IMR-90 (cell line): Measurements from ENCODE around the gene UTP3. TPM values are rescaled to one million over a fixed set of nuclear protein-coding genes. Genes with fewer than 3 reads are reported as not detected.

Experiments used
- ATAC-seq: fragments of 200-7000 bp; cut with Tn5 transposase; 2 replicates; pipeline ENCODE4 v1.9.1; 2020; ENCODE audit warnings: low read depth, mild to moderate bottlenecking, moderate library complexity
- BruUV-seq: library from RNA; stranded (reverse); fragments of 400-500 nt; replicated peaks from 2 replicates; lab custom pipeline; 2021; lab: Mats Ljungman, UMichigan
- CTCF ChIA-PET: fragments of 300-600 bp; formaldehyde crosslinking; extraction: SDS; loops from one replicate; lab custom pipeline; 2021; ENCODE audit warnings: antibody characterized with exemption; lab: Yijun Ruan, JAX
- POLR2A ChIA-PET: fragments of 300-600 bp; sonication (Branson Sonifier 250); formaldehyde crosslinking; loops from one replicate; lab custom pipeline; 2022; ENCODE audit warnings: antibody characterized with exemption; ENCODE audit not compliant: unreplicated experiment; lab: Charles Lee
- DNase-seq: peaks from one replicate; pipeline ENCODE4 v3.0.0; 2013
- H2AFZ ChIP-seq: replicated peaks from 2 replicates; pipeline ENCODE3; 2013; ENCODE audit warnings: low read length, mild to moderate bottlenecking; ENCODE audit not compliant: poor library complexity
- H2AK5ac ChIP-seq: 2 replicates; pipeline ENCODE4 v1.6.1; 2013; ENCODE audit warnings: low read depth, low read length, inconsistent platforms
- H2AK9ac ChIP-seq: replicated peaks from 2 replicates; pipeline ENCODE3; 2013; ENCODE audit warnings: mild to moderate bottlenecking, low read depth, low read length, moderate library complexity; ENCODE audit not compliant: poor library complexity
- H2BK120ac ChIP-seq: 2 replicates; pipeline ENCODE4 v1.6.1; 2013; ENCODE audit warnings: low read depth, low read length, inconsistent platforms
- H2BK15ac ChIP-seq: 3 replicates; pipeline ENCODE4 v1.6.1; 2013; ENCODE audit warnings: low read depth, low read length, inconsistent platforms
- H2BK20ac ChIP-seq: 2 replicates; pipeline ENCODE4 v1.6.1; 2013; ENCODE audit warnings: low read depth, mild to moderate bottlenecking, inconsistent platforms, low read length, moderate library complexity
- H2BK5ac ChIP-seq: 2 replicates; pipeline ENCODE4 v1.6.1; 2013; ENCODE audit warnings: mild to moderate bottlenecking, low read depth, low read length, inconsistent platforms; ENCODE audit not compliant: poor library complexity, severe bottlenecking
- H3K14ac ChIP-seq: replicated peaks from 2 replicates; pipeline ENCODE4 v1.6.1; 2013; ENCODE audit warnings: low read depth, low read length, inconsistent platforms
- H3K18ac ChIP-seq: 2 replicates; pipeline ENCODE4 v1.6.1; 2013; ENCODE audit warnings: low read depth, low read length, control low read depth
- H3K23ac ChIP-seq: 2 replicates; pipeline ENCODE4 v1.6.1; 2013; ENCODE audit warnings: low read depth, low read length, inconsistent platforms
- H3K27ac ChIP-seq: 2 replicates; pipeline ENCODE4 v1.5.1; 2013; ENCODE audit warnings: mild to moderate bottlenecking, control low read depth, low read length; ENCODE audit not compliant: insufficient read depth
- H3K27me3 ChIP-seq: 2 replicates; pipeline ENCODE4 v1.6.1; 2013; ENCODE audit warnings: low read length; ENCODE audit not compliant: control insufficient read depth, insufficient read depth
- H3K36me3 ChIP-seq: 2 replicates; pipeline ENCODE4 v1.6.1; 2013; ENCODE audit warnings: low read length, mixed read lengths; ENCODE audit not compliant: control insufficient read depth, insufficient read depth
- H3K4ac ChIP-seq: 2 replicates; pipeline ENCODE4 v1.6.1; 2013; ENCODE audit warnings: low read depth, low read length, inconsistent platforms
- H3K4me1 ChIP-seq: 2 replicates; pipeline ENCODE4 v1.6.1; 2013; ENCODE audit warnings: low read length, mixed read lengths; ENCODE audit not compliant: control insufficient read depth, insufficient read depth
- H3K4me2 ChIP-seq: 2 replicates; pipeline ENCODE4 v1.6.1; 2013; ENCODE audit warnings: low read depth, mild to moderate bottlenecking, control low read depth, low read length, moderate library complexity
- H3K4me3 ChIP-seq: 2 replicates; pipeline ENCODE4 v1.5.1; 2013; ENCODE audit warnings: low read depth, mild to moderate bottlenecking, control low read depth, low read length, moderate library complexity; ENCODE audit not compliant: insufficient read depth
- H3K56ac ChIP-seq: 2 replicates; pipeline ENCODE4 v1.6.1; 2013; ENCODE audit warnings: low read length, inconsistent platforms; ENCODE audit not compliant: insufficient read depth; ENCODE audit errors: extremely low read depth
- H3K79me1 ChIP-seq, 2 experiments: 2 replicates each; pipeline ENCODE4 v1.6.1; 2013; ENCODE audit warnings: low read length in 2 of 2, inconsistent platforms in 1 of 2, low read depth in 1 of 2
- H3K9ac ChIP-seq: 2 replicates; pipeline ENCODE4 v1.6.1; 2013; ENCODE audit warnings: low read depth, low read length, control low read depth
- H3K9me1 ChIP-seq: 2 replicates; pipeline ENCODE4 v1.6.1; 2013; ENCODE audit warnings: low read length, inconsistent platforms; ENCODE audit not compliant: insufficient read depth
- H3K9me3 ChIP-seq: 2 replicates; pipeline ENCODE4 v1.6.1; 2013; ENCODE audit warnings: low read length; ENCODE audit not compliant: control insufficient read depth, insufficient read depth
- H4K20me1 ChIP-seq: 2 replicates; pipeline ENCODE4 v1.6.1; 2013; ENCODE audit warnings: low read length, inconsistent platforms; ENCODE audit not compliant: insufficient read depth
- H4K5ac ChIP-seq: 2 replicates; pipeline ENCODE4 v1.6.1; 2013; ENCODE audit warnings: mild to moderate bottlenecking, low read depth, low read length, control low read depth
- H4K8ac ChIP-seq, 2 experiments: 2 replicates each; pipeline ENCODE4 v1.6.1; 2013; ENCODE audit warnings: low read depth in 2 of 2, low read length in 2 of 2, control low read depth in 1 of 2, inconsistent platforms in 1 of 2
- H4K91ac ChIP-seq: 2 replicates; pipeline ENCODE4 v1.6.1; 2013; ENCODE audit warnings: low read depth, low read length, inconsistent platforms; ENCODE audit not compliant: insufficient read depth
- BHLHE40 ChIP-seq: fragments of 150-350 bp; IDR thresholded peaks from 2 replicates; pipeline ENCODE4 v1.6.1; 2016; ENCODE audit warnings: mild to moderate bottlenecking, low read depth, low read length
- CEBPB ChIP-seq: IDR thresholded peaks from 2 replicates; pipeline ENCODE4 v1.6.1; 2012; ENCODE audit warnings: low read depth, low read length, improper control_type of control experiment
- CHD1 ChIP-seq: IDR thresholded peaks from 2 replicates; pipeline ENCODE4 v1.6.1; 2012; ENCODE audit warnings: low read depth, low read length, improper control_type of control experiment
- ELK1 ChIP-seq: fragments of 150-350 bp; IDR thresholded peaks from 2 replicates; pipeline ENCODE4 v1.6.1; 2016; ENCODE audit warnings: low read depth, mild to moderate bottlenecking, low read length, moderate library complexity, borderline replicate concordance
- FOS ChIP-seq: fragments of 150-350 bp; IDR thresholded peaks from 2 replicates; pipeline ENCODE4 v1.6.1; 2016; ENCODE audit warnings: low read depth, low read length
- MAFK ChIP-seq: IDR thresholded peaks from 2 replicates; pipeline ENCODE4 v1.6.1; 2012; ENCODE audit warnings: low read depth, low read length, improper control_type of control experiment
- MAZ ChIP-seq: IDR thresholded peaks from 2 replicates; pipeline ENCODE4 v1.6.1; 2012; ENCODE audit warnings: low read depth, mild to moderate bottlenecking, low read length, improper control_type of control experiment, moderate library complexity, borderline replicate concordance
- MXI1 ChIP-seq: IDR thresholded peaks from 2 replicates; pipeline ENCODE4 v1.6.1; 2012; ENCODE audit warnings: low read depth, mild to moderate bottlenecking, low read length, moderate library complexity, borderline replicate concordance
- NFE2L2 ChIP-seq: fragments of 150-350 bp; IDR thresholded peaks from 2 replicates; pipeline ENCODE4 v1.6.1; 2016; ENCODE audit warnings: low read depth, mild to moderate bottlenecking, low read length
- POLR2A ChIP-seq: IDR thresholded peaks from 2 replicates; pipeline ENCODE4 v1.6.1; 2012; ENCODE audit warnings: mild to moderate bottlenecking, low read depth, low read length
- RAD21 ChIP-seq: IDR thresholded peaks from 2 replicates; pipeline ENCODE4 v1.6.1; 2012; ENCODE audit warnings: low read length, improper control_type of control experiment
- RCOR1 ChIP-seq: IDR thresholded peaks from 2 replicates; pipeline ENCODE4 v1.6.1; 2012; ENCODE audit warnings: mild to moderate bottlenecking, low read length, improper control_type of control experiment; ENCODE audit not compliant: insufficient replicate concordance
- RFX5 ChIP-seq: IDR thresholded peaks from 2 replicates; pipeline ENCODE4 v1.8.0; 2012; ENCODE audit warnings: low read depth, mild to moderate bottlenecking, low read length, moderate library complexity
- SMC3 ChIP-seq: fragments of 150-350 bp; IDR thresholded peaks from 2 replicates; pipeline ENCODE4 v1.6.1; 2016; ENCODE audit warnings: low read depth, mild to moderate bottlenecking, antibody characterized with exemption, low read length, moderate library complexity
- WGBS, 2 experiments: methylation state at CpG; one replicate each; pipeline versions ENCODE4 v1.1.5 to v1.1.7; 2013; ENCODE audit warnings: missing lambda C conversion rate in 2 of 2; ENCODE audit not compliant: insufficient read length in 1 of 2; ENCODE audit errors: extremely low coverage in 2 of 2; 5-methylcytosine and 5-hydroxymethylcytosine counted together
- dilution Hi-C: fragments of 300-500 bp; cut with HindIII; formaldehyde crosslinking; loops from one replicate; pipeline ENCODE4 v1.14.3; 2018; ENCODE audit warnings: low sequenced_read_pairs; ENCODE audit not compliant: unreplicated experiment
- in situ Hi-C: fragments of 300-500 bp; cut with MboI; formaldehyde crosslinking; loops from 3 replicates; pipeline ENCODE4 v1.14.3; 2019; ENCODE audit warnings: low sequenced_read_pairs, inconsistent platforms, mixed read lengths
- intact Hi-C: fragments of 100-400 bp; cut with micrococcal nuclease; formaldehyde crosslinking; loops from 2 replicates; pipeline ENCODE4 v1.10.0; 2022
- polyA plus RNA-seq, 3 experiments: library from polyadenylated mRNA; depleted of rRNA; stranded (reverse); fragments of >200 nt; gene quantifications; 2 replicates each; pipeline ENCODE4 v1.2.3, GENCODE V29; 2012; ENCODE audit warnings: low replicate concordance in 1 of 3
- total RNA-seq: library from RNA; depleted of rRNA; stranded (reverse); fragments of >200 nt; gene quantifications from 2 replicates; pipeline ENCODE4 v1.2.3, GENCODE V29; 2012
- TF ChIP-seq, protein P1 (sequence below): conservative IDR thresholded peaks from 2 replicates; pipeline ENCODE4 v1.5.1; 2012; ENCODE audit warnings: mild to moderate bottlenecking, low read depth, low read length, improper control_type of control experiment
- TF ChIP-seq, protein P2 (sequence below): fragments of 150-350 bp; IDR thresholded peaks from 2 replicates; pipeline ENCODE4 v1.6.1; 2017; ENCODE audit warnings: mild to moderate bottlenecking, antibody characterized with exemption, low read length, low read depth

UTP3 gene
- total and polyA plus RNA-seq, 2 of the 4 experiments (the other 2 are of a cell fraction), result 14.9 to 30.7 TPM

DNA sequence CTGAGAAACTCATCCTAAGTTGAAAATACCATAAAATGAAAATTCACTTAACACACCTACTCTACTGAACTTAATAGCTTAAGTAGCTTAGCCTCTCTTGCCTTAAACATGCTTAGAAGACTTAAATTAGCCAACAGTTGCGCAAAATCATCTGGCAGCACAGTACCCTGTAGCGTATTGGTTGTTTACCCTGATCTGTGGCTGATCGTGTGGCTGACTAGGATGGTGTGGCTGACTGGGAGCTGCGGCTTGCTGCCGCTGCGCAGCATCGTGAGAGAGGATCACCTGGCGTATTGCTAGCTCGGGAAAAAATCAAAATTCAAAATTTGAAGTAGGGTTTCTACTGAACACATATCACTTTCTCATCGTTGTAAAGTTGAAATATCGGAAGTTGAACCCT is 39.8 kb downstream of the UTP3 start:
- no peak overlapping the region for H3K18ac ChIP-seq
- WGBS, 2 experiments, result 89% methylated on average over 3 of the region's 11 CpGs; no CpG with 5 or more reads in 1 of the 2 experiments
- H4K5ac ChIP-seq, result no peak overlapping the region
- no peak overlapping the region for H3K4ac ChIP-seq
- no peak for DNase-seq
- no peaks in the 10 kb centered on the region for H3K27me3 ChIP-seq
- H3K4me2 ChIP-seq, result no peak overlapping the region
- no peak overlapping the region for H2BK15ac ChIP-seq
- no peak overlapping the region for H2AFZ ChIP-seq
- in situ Hi-C loops (no loop called here), intact Hi-C loops (no loop called here), dilution Hi-C loops (no loop called here)
- BruUV-seq, result no TSS peak
- peaks cover 2% of the 10 kb centered on the region for H3K36me3 ChIP-seq
- H4K8ac ChIP-seq, result no peak overlapping the region
- CTCF ChIA-PET, result interaction anchor here (0.6 kb wide), 1 partner anchor 18 kb away, joined by 4 read pairs; no protein-coding TSS in a partner anchor
- no peak overlapping the region for H2BK120ac ChIP-seq
- H2AK5ac ChIP-seq, result no peak overlapping the region
- TF ChIP-seq RFX5, result no peak
- TF ChIP-seq SMC3, result no peak
- no peak for TF ChIP-seq MAZ
- no peak for TF ChIP-seq RAD21
- TF ChIP-seq MXI1, result no peak
- TF ChIP-seq ELK1, result no peak
- TF ChIP-seq FOS, result no peak
- TF ChIP-seq, protein P1, sequence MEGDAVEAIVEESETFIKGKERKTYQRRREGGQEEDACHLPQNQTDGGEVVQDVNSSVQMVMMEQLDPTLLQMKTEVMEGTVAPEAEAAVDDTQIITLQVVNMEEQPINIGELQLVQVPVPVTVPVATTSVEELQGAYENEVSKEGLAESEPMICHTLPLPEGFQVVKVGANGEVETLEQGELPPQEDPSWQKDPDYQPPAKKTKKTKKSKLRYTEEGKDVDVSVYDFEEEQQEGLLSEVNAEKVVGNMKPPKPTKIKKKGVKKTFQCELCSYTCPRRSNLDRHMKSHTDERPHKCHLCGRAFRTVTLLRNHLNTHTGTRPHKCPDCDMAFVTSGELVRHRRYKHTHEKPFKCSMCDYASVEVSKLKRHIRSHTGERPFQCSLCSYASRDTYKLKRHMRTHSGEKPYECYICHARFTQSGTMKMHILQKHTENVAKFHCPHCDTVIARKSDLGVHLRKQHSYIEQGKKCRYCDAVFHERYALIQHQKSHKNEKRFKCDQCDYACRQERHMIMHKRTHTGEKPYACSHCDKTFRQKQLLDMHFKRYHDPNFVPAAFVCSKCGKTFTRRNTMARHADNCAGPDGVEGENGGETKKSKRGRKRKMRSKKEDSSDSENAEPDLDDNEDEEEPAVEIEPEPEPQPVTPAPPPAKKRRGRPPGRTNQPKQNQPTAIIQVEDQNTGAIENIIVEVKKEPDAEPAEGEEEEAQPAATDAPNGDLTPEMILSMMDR, result no peak
- no peak for TF ChIP-seq POLR2A
- TF ChIP-seq BHLHE40, result no peak
- no peak for TF ChIP-seq CEBPB
- TF ChIP-seq RCOR1, result no peak
- TF ChIP-seq, protein P2, sequence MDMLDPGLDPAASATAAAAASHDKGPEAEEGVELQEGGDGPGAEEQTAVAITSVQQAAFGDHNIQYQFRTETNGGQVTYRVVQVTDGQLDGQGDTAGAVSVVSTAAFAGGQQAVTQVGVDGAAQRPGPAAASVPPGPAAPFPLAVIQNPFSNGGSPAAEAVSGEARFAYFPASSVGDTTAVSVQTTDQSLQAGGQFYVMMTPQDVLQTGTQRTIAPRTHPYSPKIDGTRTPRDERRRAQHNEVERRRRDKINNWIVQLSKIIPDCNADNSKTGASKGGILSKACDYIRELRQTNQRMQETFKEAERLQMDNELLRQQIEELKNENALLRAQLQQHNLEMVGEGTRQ, result no peak
- no peak for TF ChIP-seq MAFK
- TF ChIP-seq NFE2L2, result no peak
- TF ChIP-seq CHD1, result no peak
- no peak overlapping the region for H2AK9ac ChIP-seq
- H4K91ac ChIP-seq, result no peak overlapping the region
- peaks cover 3% of the 10 kb centered on the region; the same call in 1 of the 2 replicates for H4K20me1 ChIP-seq
- H3K23ac ChIP-seq, result no peak overlapping the region
- H3K4me3 ChIP-seq, result no peak overlapping the region
- H2BK20ac ChIP-seq, result no peak overlapping the region
- H3K9ac ChIP-seq, result no peak overlapping the region
- POLR2A ChIA-PET, result interaction anchor here (0.6 kb wide), 1 partner anchor 871 kb away, joined by 7 read pairs; no protein-coding TSS in a partner anchor
- no peak overlapping the region for H3K14ac ChIP-seq
- no peak overlapping the region for H2BK5ac ChIP-seq
- no peaks in the 10 kb centered on the region for H3K9me3 ChIP-seq
- peaks cover 2% of the 10 kb centered on the region; the same call in 1 of the 2 replicates for H3K9me1 ChIP-seq
- no peak for ATAC-seq
- H3K56ac ChIP-seq, result no peak overlapping the region
- H3K4me1 ChIP-seq, result no peaks in the 10 kb centered on the region
- no peak overlapping the region for H3K27ac ChIP-seq
- peaks cover 19 to 50% of the 10 kb centered on the region in 2 experiments for H3K79me1 ChIP-seq
